NCI-H1930 (cell line): ENCODE results near the gene FAM83G.

ENCODE experiments used
- DNase-seq, 2 experiments: peaks; one replicate each; lab custom pipeline; 2025; lab: John Stamatoyannopoulos, UW

Gene FAM83G

GRCh38 chr17:19009970-19010369, 5.4 kb upstream of the FAM83G start:
- DNase-seq = no peak

GRCh38 chr17:19006698-19007097, 2.1 kb upstream of the FAM83G start:
- no peak for DNase-seq

- no peak for DNase-seq
Measured at GRCh38 chr17:19005789-19006430, 1.3 kb upstream of the FAM83G start.

GRCh38 chr17:19005137-19005773, 691 bp upstream of the FAM83G start:
- DNase-seq = no peak

- DNase-seq = no peak
Measured at GRCh38 chr17:19003543-19004420, 782 bp downstream of the FAM83G start.

- no peak for DNase-seq
Measured at GRCh38 chr17:19002805-19003542, 1.6 kb downstream of the FAM83G start.

- no peak for DNase-seq
Measured at GRCh38 chr17:19001907-19002590, 2.5 kb downstream of the FAM83G start.

- DNase-seq = no peak
Measured at GRCh38 chr17:19000531-19001325, 3.8 kb downstream of the FAM83G start.

- no peak for DNase-seq
Measured at GRCh38 chr17:18999911-19000310, 4.7 kb downstream of the FAM83G start.

GRCh38 chr17:18999394-18999793, 5.2 kb downstream of the FAM83G start:
- DNase-seq = no peak

GRCh38 chr17:18997650-18998196, 6.8 kb downstream of the FAM83G start:
- no peak for DNase-seq

- no peak for DNase-seq
Measured at GRCh38 chr17:18996458-18996857, 8.1 kb downstream of the FAM83G start.

GRCh38 chr17:18995220-18995619, 9.3 kb downstream of the FAM83G start:
- DNase-seq = no peak

GRCh38 chr17:18994631-18995030, 9.9 kb downstream of the FAM83G start:
- no peak for DNase-seq

- DNase-seq = no peak
Measured at GRCh38 chr17:18993905-18994526, 10.5 kb downstream of the FAM83G start.

GRCh38 chr17:18992454-18993130, 12.0 kb downstream of the FAM83G start:
- DNase-seq = no peak

GRCh38 chr17:18991531-18992315, 12.8 kb downstream of the FAM83G start:
- no peak for DNase-seq

- no peak for DNase-seq
Measured at GRCh38 chr17:18990331-18990730, 14.2 kb downstream of the FAM83G start.
